Retina (tissue), 1 donor: ENCODE results near the gene ALOX15B.
A peak's percentile ranks its signal among the peaks of the same experiment; 100 is the strongest.
"Not testable (repeated sequence)": the region's sequence is repeated elsewhere in the genome, so short reads cannot be mapped to it uniquely, and the experiment has no call there.

Experiments
- DNase-seq: peaks from one replicate; pipeline ENCODE4 v3.0.0-alpha.2; 2016

Gene ALOX15B

DNA sequence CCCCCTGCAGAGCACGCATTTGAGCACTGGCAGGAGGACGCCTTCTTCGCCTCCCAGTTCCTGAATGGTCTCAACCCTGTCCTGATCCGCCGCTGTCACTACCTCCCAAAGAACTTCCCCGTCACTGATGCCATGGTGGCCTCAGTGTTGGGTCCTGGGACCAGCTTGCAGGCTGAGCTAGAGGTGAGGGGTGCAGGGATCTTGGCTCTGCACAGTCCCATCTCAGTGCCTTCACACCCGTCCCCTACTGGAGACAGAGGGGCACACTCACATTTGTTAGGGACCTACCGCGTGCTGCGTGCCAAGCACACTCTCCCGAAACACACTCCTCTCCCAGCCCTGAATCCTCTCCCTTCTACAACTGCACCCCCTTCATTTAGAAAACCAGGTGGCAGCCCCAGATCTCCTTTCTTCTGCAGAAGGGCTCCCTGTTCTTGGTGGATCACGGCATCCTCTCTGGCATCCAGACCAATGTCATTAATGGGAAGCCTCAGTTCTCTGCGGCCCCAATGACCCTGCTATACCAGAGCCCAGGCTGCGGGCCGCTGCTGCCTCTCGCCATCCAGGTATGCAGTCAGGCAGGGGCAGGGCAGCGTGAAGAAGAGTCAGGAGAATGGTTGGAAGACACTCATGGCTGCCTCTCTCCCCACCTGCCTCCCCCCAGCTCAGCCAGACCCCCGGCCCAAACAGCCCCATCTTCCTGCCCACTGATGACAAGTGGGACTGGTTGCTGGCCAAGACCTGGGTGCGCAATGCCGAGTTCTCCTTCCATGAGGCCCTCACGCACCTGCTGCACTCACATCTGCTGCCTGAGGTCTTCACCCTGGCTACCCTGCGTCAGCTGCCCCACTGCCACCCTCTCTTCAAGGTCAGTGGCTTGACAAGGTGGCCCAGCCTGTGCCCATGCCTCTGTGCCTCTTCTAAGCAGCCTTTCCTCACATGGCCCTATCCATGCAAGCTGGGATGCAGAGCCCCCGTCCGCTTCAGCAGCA is 6.3 kb downstream of the ALOX15B start:
- no peak for DNase-seq

DNA sequence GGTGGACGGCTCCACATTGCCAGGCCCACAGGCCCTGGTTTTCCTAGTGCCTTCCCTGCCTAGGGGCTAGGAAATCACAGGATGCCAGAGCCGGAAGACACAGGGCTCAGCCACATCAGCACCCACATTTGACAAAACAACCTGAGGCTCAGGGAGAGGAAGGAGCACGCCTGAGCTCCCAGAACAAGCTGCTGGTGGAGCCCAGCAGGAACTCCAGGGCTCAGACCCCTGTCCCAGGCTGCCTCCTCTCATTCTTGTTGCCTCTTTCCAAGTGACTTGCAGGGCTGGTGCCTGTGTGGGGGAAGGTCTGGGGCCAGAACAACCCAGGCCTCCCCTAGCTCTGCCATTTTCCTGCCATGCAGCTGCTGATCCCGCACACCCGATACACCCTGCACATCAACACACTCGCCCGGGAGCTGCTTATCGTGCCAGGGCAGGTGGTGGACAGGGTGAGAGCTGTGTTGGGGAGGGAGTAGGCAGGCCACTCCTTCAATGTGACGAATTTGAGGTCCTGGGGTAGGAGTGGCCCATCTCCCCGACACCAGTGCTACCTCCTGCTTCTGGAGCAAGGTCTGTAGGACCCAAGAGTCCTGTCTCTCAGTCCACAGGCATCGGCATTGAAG is 7.6 kb downstream of the ALOX15B start:
- no peak for DNase-seq

DNA sequence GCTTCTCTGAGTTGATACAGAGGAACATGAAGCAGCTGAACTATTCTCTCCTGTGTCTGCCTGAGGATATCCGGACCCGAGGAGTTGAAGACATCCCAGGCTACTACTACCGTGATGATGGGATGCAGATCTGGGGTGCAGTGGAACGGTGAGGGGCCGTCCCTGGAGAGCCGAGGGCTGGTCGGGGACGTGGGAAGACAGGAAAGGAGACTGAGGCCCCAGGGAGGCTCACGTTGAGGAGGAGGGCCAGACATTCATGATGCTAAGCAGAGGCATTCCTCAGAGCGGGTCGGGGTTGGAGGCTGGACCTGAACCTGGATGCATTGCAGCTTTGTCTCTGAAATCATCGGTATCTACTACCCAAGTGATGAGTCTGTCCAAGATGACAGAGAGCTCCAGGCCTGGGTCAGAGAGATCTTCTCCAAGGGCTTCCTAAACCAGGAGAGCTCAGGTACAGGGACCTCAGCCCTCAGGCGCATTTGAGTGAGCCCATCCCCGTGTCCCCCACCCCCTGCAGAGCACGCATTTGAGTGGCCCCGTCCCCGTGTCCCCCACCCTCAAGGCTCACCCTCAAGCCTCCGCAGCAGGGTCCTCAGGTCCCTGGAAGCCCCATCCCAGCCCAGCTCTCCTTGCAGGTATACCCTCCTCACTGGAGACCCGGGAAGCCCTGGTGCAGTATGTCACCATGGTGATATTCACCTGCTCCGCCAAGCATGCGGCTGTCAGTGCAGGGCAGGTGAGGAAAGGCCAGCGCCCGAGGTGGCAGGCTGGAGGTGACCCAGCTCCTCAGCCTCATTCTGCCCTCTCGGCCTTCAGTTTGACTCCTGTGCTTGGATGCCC is 8.3 kb downstream of the ALOX15B start:
- no peak for DNase-seq

DNA sequence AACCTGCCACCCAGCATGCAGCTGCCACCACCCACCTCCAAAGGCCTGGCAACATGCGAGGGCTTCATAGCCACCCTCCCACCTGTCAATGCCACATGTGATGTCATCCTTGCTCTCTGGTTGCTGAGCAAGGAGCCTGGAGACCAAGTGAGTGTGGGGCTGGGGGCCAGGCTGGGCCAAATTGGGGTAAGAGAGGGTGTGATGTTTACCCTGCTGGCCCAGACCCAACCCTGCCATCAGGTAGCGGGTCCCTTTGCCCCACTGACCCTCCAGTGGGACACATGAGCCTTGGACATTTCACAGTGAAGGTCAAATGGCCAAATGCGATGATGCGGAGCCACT is 8.9 kb downstream of the ALOX15B start:
- no peak for DNase-seq

DNA sequence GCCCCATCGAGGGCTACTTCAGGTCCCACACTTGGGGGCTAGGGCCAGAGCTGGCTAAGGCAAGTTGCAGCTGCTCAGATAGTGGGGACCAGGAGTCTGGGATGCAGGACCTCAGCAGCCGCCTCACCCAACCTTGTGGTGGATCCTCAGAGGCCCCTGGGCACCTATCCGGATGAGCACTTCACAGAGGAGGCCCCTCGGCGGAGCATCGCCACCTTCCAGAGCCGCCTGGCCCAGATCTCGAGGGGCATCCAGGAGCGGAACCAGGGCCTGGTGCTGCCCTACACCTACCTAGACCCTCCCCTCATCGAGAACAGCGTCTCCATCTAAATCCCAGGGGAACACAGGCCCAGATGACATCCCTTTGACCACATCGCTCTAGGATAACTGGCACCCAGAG is 9.4 kb downstream of the ALOX15B start:
- DNase-seq: no peak

DNA sequence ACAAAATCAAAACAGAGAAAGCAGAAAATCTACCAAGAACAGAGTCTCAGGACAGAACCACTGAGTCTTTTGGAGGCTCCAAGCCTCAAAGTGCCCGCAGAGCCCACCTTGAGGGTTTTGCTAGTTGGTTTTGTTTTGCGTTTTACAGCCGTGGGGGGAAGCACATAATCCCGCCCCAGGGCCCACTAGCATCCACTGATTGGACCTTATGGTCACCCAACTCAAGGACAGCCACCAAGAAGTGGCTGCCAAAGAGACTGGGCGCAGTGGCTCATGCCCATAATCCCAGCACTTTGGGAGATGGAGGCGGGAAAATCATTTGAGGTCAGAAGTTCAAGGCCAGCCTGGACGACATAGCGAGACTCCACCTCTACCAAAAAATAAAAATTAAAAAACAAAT is 9.9 kb downstream of the ALOX15B start:
- DNase-seq: no peak

DNA sequence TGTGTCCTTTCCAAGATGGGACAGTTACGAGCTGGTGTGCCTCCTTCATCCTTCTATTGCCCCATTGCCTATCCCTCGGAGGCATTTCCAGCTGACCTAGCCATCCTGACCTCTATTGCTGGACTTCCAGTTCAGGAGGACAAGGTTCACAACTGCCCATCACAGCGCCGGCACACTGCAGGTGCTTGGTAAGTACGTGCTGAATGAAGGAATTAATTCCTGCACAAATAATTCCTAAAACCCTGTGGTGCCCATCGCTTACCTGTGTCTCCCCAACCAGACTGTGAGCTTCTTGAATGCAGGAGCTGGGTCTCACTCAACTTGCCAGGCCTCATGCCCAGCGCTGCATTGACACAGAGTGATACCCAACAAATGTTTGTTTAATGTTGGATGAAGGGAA is 13.0 kb downstream of the ALOX15B start:
- DNase-seq: no peak

DNA sequence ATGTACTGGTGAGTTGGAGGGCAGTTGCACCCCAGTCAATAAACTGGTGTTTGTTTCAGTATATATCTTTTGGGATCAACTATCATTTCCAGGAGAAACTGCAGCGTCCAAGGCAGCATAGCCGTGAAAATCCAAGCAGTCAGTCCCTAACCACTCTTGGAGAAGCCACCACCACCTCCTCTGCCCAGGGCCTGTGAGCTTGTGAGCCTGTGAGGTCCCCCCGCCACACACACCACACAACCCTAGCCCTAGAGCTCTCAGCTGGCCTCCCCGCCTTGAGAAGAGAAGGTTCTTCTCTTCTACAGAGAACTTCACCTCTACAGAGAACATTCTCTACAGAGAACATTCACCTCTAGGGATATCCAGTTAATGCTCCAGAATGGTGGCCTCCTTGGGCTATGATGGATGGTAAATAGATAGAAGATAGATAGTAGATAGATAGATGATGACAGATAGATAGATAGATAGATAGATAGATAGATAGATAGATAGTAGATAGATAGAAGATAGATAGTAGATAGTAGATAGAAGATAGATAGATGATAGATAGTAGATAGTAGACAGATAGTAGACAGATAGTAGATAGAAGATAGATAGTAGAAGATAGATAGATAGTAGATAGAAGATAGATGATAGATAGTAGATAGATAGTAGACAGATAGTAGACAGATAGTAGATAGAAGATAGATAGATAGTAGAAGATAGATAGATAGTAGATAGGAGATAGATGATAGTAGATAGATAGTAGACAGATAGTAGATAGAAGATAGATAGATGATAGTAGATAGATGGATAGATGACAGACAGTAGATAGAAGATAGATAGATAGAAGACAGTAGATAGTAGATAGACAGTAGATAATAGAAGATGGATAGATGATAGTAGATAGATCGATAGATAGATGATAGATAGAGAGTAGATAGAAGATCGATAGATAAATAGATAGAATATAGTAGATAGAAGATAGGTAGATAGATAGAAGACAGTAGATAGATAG is 13.7 kb downstream of the ALOX15B start:
- no peak for DNase-seq

DNA sequence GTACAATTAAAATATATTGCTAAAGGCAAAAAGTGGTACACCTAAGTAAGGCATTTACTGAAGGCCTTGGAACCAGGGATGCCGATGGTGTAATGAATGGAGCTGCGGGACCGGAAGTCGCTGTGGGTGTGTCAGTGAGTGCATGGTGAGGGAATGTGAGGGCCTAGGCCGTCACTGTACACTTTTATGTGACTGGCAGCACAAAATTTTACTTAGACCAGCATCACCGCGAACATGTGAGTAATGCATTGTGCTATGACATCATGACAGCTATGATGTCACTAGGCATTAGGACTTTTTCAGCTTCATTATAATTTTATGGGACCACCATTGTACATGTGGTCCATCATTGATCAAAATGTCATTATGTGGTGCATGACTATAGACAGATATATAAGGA is 14.7 kb downstream of the ALOX15B start:
- DNase-seq: no peak

DNA sequence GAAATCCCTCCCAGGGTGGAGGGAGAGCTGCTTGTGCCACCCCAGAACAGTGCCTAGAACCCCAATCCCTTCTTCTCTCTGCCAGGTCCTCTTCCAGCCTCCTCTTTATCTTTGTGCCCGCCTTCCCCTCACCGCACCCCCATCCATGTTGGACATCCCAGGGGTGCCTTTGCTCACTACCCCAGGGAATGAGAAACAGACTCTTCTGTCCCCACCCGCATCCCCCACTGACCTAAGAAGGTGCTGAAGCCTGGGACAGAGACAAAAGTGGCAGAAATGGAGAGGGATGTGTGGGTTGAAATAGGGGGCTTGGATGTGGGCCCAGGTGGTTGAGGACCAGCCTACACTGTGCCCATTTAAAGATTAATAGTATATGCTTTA is 17.0 kb downstream of the ALOX15B start:
- DNase-seq: no peak

DNA sequence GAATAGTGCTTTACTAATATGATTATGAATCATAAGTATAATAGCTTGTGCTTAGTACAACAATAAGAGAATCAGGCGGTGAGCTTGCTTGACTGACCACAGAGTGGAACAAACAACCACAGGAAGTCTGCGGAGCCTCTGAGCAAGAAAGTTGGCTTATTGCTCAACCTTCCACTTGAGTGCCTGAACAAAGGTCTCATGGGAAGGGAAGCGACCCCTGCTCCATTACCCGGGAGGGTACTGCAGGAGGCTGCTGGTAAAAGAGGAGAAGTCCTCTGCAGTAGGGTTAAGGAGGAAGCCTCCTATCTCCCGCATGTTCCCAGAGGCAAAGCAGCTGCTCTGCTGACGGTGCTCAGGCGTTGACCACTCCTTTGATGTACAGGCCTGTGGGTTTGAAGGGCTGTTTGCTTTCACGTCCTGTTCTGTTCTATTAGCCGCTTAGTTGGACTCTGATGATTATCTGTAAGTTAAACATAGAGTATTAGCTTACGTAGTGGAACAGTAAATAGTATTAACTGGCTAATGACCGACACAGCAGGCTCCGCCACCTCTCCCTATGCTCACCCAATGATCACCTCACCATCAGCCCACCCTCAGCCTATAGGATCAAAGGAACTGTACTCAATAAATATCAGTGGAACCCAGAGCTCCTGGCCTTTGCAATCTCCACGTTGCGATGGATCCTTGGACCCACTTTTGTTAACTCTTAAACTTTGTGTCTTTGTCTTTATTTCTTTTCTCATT is 17.5 kb downstream of the ALOX15B start:
- DNase-seq: no peak

DNA sequence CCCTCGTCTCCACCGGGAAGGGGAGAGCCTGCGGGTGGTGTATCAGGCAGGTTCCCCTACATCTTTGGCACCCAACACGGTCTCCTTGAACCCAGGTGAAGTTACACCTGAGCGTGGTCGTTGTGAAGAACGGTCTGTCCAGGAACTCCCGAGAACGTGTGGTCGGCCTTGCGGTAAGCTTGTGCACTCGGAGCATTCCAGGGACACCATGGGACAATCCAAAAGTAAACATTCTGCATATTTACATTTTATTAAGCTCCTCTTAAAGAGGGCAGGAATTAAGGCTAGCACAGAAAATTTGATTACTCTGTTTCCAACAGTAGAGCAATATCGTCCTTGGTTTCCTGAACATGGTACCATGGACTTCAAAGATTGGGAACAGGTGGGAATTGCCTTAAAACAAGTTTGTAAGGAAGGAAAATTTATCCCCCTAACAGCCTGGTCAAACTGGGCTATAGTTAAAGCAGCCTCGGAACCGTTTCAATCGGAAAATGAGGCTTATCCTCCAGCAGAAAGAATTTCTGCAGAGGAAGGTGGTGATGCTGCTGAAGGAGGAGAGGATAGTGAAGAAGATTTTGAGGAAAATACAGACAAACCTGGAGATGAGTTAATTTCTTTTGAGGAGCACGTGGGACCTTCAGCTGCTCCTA is 18.2 kb downstream of the ALOX15B start:
- DNase-seq: no peak

DNA sequence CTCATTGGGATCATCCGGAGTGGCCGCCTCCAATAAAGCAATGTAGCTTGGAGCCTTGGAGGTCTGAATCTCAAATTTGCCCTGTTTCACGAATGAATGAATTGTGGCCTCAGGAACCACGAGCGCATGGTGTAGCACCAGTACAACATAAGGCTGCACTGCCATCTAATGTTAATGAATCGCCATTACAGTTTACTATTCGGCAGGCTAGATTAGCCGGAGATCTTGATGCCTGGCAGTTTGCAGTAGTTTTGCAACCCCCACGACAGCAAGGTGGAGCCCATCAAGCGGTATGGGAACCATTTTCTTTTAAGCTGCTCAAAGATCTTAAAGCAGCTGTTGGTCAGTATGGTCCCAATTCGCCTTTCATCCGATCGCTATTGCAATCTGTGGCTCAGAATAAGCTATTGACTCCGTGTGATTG is 18.8 kb downstream of the ALOX15B start:
- peak; percentile 80 for DNase-seq

DNA sequence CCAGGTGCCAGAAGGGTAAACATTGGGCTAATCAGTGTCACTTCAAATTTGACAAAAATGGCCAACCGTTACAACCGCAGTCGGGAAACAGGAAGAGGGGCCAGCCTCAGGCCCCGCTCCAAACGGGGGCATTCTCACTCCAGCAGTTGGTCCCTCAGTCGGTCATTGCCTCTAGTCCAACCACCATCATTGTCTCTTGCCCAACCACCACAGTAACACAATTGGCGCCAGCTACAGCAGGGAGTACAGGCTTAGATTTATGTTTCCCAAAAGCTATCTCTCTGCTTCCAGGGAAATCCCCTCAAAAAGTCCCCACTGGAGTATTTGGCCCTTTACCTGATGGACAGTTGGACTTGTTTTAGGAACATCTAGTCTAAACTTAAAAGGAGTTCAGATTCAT is 20.3 kb downstream of the ALOX15B start:
- no peak for DNase-seq

DNA sequence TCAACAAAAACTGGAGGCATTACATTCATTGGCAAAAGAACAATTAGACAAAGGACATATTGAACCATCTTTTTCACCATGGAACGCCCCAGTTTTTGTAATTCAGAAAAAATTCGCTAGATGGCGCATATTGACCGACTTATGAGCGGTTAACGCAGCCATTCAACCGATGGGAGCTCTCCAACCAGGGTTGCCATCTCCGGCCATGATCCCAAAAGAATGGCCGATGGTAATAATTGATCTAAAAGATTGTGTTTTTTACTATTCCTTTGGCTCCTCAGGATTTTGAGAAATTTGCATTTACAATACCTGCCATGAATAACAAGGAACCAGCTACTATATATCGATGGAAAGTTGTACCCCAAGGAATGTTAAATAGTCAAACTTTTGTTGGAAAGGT is 21.4 kb downstream of the ALOX15B start:
- peak; percentile 83 for DNase-seq

DNA sequence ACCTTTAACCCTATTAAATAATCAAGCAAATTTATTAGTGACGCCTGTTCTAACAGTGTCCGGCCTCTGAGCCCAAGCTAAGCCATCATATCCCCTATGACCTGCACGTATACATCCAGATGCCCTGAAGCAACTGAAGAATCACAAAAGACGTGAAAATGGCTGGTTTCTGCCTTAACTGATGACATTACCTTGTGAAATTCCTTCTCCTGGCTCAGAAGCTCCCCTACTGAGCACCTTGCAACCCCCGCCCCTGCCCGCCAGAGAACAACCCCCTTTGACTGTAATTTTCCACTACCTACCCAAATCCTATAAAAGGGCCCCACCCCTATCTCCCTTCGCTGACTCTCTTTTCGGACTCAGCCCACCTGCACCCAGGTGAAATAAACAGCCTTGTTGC is 23.0 kb downstream of the ALOX15B start:
- DNase-seq: not testable (repeated sequence)

DNA sequence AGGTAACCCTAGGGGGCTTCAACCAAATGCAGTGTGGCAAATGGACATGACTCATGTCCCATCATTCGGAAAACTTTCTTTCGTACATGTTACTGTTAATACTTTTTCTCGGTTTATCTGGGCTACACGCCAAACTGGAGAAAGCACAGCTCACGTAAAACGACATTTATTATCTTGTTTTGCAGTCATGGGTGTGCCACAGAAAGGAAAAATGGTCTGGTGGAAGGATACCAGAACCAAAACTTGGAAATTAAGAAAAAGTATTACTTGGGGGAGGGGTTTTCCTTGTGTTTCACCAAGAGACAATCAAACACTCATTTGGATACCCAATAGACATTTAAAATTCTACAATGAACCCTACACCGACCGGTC is 23.6 kb downstream of the ALOX15B start:
- DNase-seq: no peak

DNA sequence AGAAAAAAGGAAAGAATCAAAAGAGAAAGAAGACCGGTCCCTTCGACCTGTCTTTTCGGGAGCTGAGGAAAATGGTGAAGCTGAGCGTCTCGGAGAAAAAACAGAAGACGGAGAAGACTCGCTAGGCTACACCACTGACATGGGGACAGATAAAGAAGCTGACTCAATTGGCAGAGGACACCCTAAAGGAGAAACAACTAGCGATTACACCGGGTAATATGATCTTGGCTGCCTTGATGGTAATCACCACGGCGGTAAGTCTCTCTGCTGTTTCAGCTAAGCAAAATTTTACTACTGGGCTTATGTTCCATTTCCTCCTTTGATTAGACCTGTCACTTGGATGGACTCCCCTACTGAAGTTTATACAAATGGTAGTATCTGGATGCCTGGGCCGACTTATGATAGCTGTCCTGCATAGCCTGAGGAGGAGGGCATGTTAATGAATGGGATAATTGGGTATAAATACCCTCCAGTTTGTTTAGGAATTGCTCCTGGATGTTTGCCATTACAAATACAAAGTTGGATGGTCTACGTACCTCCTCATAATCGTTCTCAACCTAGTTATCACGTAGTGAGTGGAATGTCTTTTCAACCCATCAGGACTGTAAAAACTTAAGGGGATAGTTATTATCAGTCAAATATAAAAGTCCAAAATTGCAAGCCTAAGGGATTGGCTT is 24.1 kb downstream of the ALOX15B start:
- DNase-seq: peak; percentile 29

DNA sequence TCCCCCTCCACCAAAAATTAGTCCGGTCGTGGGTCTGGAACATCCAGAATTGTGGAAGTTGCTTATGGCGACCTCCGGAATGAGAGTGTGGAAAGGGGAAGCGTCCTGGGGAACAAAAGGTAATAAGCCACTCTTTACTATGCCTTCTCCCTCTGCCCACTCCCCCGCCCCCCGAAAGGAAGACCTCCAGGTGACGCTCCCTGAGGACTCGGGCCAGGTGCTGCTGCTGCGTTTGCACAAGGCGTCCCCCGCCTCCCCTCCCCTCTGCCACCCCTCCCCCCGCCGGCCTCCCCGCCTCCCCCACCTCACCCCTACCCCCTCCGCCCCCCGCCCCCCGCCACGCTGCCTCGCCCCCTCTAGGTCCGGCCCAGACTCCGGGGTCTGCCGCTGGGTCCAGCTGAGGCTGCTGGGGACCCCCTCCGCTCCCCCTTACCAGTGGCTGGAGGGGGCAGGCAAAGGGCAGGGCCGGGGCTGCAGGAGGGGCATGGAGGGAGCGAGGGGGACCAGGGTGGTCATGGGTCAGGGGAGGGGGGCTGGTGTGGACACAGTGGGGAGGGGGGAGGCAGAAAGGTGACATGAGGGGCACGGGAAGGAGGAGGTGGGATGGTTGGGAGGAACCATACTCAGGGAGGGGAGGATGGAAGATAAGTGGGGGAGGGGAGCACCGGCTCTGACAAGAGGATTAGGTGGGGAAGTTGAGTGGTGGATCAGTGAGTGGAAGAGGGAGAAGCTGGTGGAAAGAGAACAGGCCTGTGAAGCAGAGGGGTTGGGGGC is 25.1 kb downstream of the ALOX15B start:
- no peak for DNase-seq
